K562 (cell line): ENCODE results near the gene SH2D3A. TPM values are rescaled to one million over a fixed set of nuclear protein-coding genes. Genes with fewer than 3 reads are reported as not detected.

Experiments
- CBFA2T3 ChIP-seq: fragments of 450-650 bp; IDR thresholded peaks from 2 replicates; pipeline ENCODE4 v1.6.1; 2017
- CGGBP1 ChIP-seq: fragments of 250-450 bp; sonication (Bioruptor Pico); IDR thresholded peaks from 2 replicates; pipeline ENCODE4 v1.9.0; 2021; ENCODE audit warnings: mild to moderate bottlenecking
- CREB1 ChIP-seq, 2 experiments: sonication (generic) in 1 of 2; formaldehyde crosslinking in 1 of 2; IDR thresholded peaks; 2 replicates each; pipeline versions ENCODE4 v1.6.1 to v1.8.0; 2012 to 2022; ENCODE audit warnings: inconsistent platforms in 1 of 2, mild to moderate bottlenecking in 1 of 2, missing genetic modification reagents in 1 of 2, moderate library complexity in 1 of 2
- FOXM1 ChIP-seq, 2 experiments: fragments of 450-650 bp in 1 of 2; sonication (generic) in 1 of 2; formaldehyde crosslinking in 1 of 2; IDR thresholded peaks; 2 replicates each; pipeline versions ENCODE4 v1.6.1 to v1.9.0; 2017 to 2022; ENCODE audit warnings: low read depth in 2 of 2, mild to moderate bottlenecking in 2 of 2, missing genetic modification reagents in 1 of 2, moderate library complexity in 1 of 2
- GABPA ChIP-seq: fragments of 200-800 bp; sonication (Bioruptor generic); conservative IDR thresholded peaks from 2 replicates; pipeline ENCODE4 v1.6.1; 2016; ENCODE audit warnings: low read depth, missing genetic modification characterization, missing compliant biosample characterization
- HIVEP1 ChIP-seq: fragments of 250-450 bp; sonication (Bioruptor Pico); IDR thresholded peaks from 2 replicates; pipeline ENCODE4 v1.4.0; 2020; ENCODE audit warnings: mild to moderate bottlenecking
- LCOR ChIP-seq: sonication (generic); formaldehyde crosslinking; IDR thresholded peaks from 2 replicates; pipeline ENCODE4 v1.8.0; 2022; ENCODE audit warnings: mild to moderate bottlenecking, missing genetic modification reagents
- MCM2 ChIP-seq: fragments of 450-650 bp; IDR thresholded peaks from 2 replicates; pipeline ENCODE4 v1.6.1; 2017; ENCODE audit warnings: low read depth, mild to moderate bottlenecking
- MTA2 ChIP-seq: fragments of 450-650 bp; IDR thresholded peaks from 2 replicates; pipeline ENCODE4 v1.6.1; 2016; ENCODE audit warnings: low read depth
- PCBP1 ChIP-seq: fragments of 200-400 bp; formaldehyde crosslinking; IDR thresholded peaks from 2 replicates; pipeline ENCODE4 v1.6.1; 2018; ENCODE audit warnings: mild to moderate bottlenecking, low read depth, low read length; ENCODE audit not compliant: poor library complexity, severe bottlenecking
- PCBP2 ChIP-seq: fragments of 200-400 bp; formaldehyde crosslinking; IDR thresholded peaks from 2 replicates; pipeline ENCODE4 v1.6.1; 2018; ENCODE audit warnings: low read length, low read depth, mild to moderate bottlenecking, moderate library complexity; ENCODE audit not compliant: poor library complexity, severe bottlenecking
- POLR2G ChIP-seq: fragments of 200-400 bp; formaldehyde crosslinking; IDR thresholded peaks from 2 replicates; pipeline ENCODE4 v1.6.1; 2017; ENCODE audit warnings: low read depth, mild to moderate bottlenecking, antibody characterized with exemption, low read length, moderate library complexity
- RCOR1 ChIP-seq, 2 experiments: IDR thresholded peaks; 2 replicates each; pipeline ENCODE4 v1.6.1; 2012; ENCODE audit warnings: low read depth in 2 of 2, low read length in 2 of 2, borderline replicate concordance in 1 of 2, improper control_type of control experiment in 1 of 2
- TSC22D4 ChIP-seq: fragments of 450-650 bp; IDR thresholded peaks from 2 replicates; pipeline ENCODE4 v1.6.1; 2016; ENCODE audit warnings: missing genetic modification characterization, missing biosample characterization, control low read depth
- VEZF1 ChIP-seq: fragments of 200-800 bp; sonication (Bioruptor generic); IDR thresholded peaks from 2 replicates; pipeline ENCODE4 v1.6.1; 2017; ENCODE audit warnings: missing genetic modification characterization, missing compliant biosample characterization
- ZBTB40 ChIP-seq, 2 experiments: fragments of 450-650 bp in 1 of 2; sonication (generic) in 1 of 2; formaldehyde crosslinking in 1 of 2; IDR thresholded peaks; 2 replicates each; pipeline versions ENCODE4 v1.7.1 to v1.9.0; 2016 to 2022; ENCODE audit warnings: inconsistent platforms in 1 of 2, mild to moderate bottlenecking in 1 of 2, missing genetic modification reagents in 1 of 2
- ZNF12 ChIP-seq: sonication (generic); formaldehyde crosslinking; IDR thresholded peaks from 2 replicates; pipeline ENCODE4 v1.4.0; 2020; ENCODE audit warnings: mild to moderate bottlenecking, missing genetic modification reagents
- ZNF780A ChIP-seq: fragments of 250-450 bp; sonication (Bioruptor Pico); IDR thresholded peaks from 2 replicates; pipeline ENCODE4 v1.5.0; 2021; ENCODE audit warnings: mild to moderate bottlenecking
- polyA plus RNA-seq, 8 experiments: library from polyadenylated mRNA; depleted of rRNA in 4 of 8; stranded (reverse) in 5 of 8; unstranded in 3 of 8; fragments of >200 nt; fragmentation: Nextera tagmentation in 2 of 8; fragmentation: Illumina TruSeq in 1 of 8; extraction: Ambion mirVana in 2 of 8; extraction: Trizol in 1 of 8; gene quantifications; 2 replicates each; pipeline versions ENCODE4 v1.2.1 to v1.2.3, GENCODE V29; 2011 to 2014; ENCODE audit warnings: inconsistent platforms in 1 of 8, missing spikeins in 1 of 8
- total RNA-seq, 7 experiments: library from RNA; depleted of rRNA in 6 of 7; stranded (reverse); fragments of >200 nt in 6 of 7; fragmentation: Illumina TruSeq in 2 of 7; extraction: Trizol in 2 of 7; gene quantifications; 2 replicates each; pipeline versions ENCODE4 v1.2.1 to v1.2.3, GENCODE V29; 2011 to 2021; ENCODE audit warnings: low replicate concordance in 1 of 7

SH2D3A gene
- total and polyA plus RNA-seq, 9 of the 15 experiments (the other 6 are each of a cell fraction or from before 2014, with no cell fraction given), result 0.75 to 26.3 (median 8.9) TPM

GRCh38 chr19:6736917-6737283, 30.3 kb downstream of the SH2D3A start (continued):
- TF ChIP-seq ZBTB40 (IDR thresholded peaks at IDR 0.05) (no peak), ZBTB40 (CRISPR knock-in tag; IDR thresholded peaks at IDR 0.05) (no peak), GABPA (no peak), PCBP2 (no peak), MCM2 (peak; percentile 62; the same call in 1 of the 2 replicates), LCOR (0 out of 2 replicates have a peak, but pooled peaks have one; percentile 59), MTA2 (0 out of 2 replicates have a peak, but pooled peaks have one; percentile 22), ZNF12 (CRISPR knock-in tag) (no peak), POLR2G (no peak), PCBP1 (no peak), FOXM1 (IDR thresholded peaks at IDR 0.05; ENCODE audit: low read depth) (no peak), FOXM1 (CRISPR knock-in tag; IDR thresholded peaks at IDR 0.05; ENCODE audit: low read depth) (no peak), CREB1 (IDR thresholded peaks at IDR 0.05) (no peak), CREB1 (CRISPR knock-in tag; IDR thresholded peaks at IDR 0.05) (no peak; the same call in 1 of the 2 replicates), TSC22D4 (tag) (no peak), HIVEP1 (CRISPR knock-in tag) (no peak), CGGBP1 (CRISPR knock-in tag) (no peak), CBFA2T3 (no peak), ZNF780A (CRISPR knock-in tag) (no peak), VEZF1 (CRISPR knock-in tag) (peak; percentile 83), RCOR1 (IDR thresholded peaks at IDR 0.05; ENCODE audit: borderline replicate concordance in 1 of 2, low read depth in 2 of 2, low read length in 2 of 2) (no peak)
